ENCODE measurements around the gene SWSAP1.
A peak's percentile ranks its signal among the peaks of the same experiment; 100 is the strongest.
"Not testable (repeated sequence)": the region's sequence is repeated elsewhere in the genome, so short reads cannot be mapped to it uniquely, and the experiment has no call there.

SWSAP1 gene, protein sequence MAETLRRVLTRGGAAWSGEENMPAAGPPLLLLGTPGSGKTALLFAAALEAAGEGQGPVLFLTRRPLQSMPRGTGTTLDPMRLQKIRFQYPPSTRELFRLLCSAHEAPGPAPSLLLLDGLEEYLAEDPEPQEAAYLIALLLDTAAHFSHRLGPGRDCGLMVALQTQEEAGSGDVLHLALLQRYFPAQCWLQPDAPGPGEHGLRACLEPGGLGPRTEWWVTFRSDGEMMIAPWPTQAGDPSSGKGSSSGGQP

GRCh38 chr19:11374433-11375142, at the start of gene SWSAP1:
TSS of gene SWSAP1 (plus strand) at chr19:11374666. CDS start at chr19:11374681, 15 bp downstream.
- peak; percentile 93 to 94 for DNase-seq

GRCh38 chr19:11324748-11325389, 49.6 kb upstream of the SWSAP1 start:
- DNase-seq = no peak

- DNase-seq = no peak
Measured at GRCh38 chr19:11325544-11325943, 48.9 kb upstream of the SWSAP1 start.

DNA sequence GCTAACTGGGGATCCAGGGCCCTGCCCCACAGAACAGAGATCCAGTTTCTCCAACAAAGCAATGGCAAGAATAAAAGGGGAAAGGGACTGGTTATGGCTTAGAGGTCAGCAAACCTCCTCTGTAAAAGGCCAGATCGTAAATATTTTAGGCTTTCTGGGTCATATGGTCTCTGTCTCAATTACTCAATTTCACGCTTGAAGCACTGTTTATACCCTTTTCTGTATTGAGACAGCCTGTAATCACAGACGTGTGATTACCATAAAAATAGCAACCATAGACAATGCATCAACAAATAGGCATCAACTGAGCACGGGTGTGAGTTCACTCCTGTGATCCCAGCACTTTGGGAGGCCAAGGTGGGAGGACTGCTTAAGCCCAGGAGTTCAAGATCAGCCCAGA, 44.3 kb upstream of the SWSAP1 start:
- DNase-seq = no peak

DNA sequence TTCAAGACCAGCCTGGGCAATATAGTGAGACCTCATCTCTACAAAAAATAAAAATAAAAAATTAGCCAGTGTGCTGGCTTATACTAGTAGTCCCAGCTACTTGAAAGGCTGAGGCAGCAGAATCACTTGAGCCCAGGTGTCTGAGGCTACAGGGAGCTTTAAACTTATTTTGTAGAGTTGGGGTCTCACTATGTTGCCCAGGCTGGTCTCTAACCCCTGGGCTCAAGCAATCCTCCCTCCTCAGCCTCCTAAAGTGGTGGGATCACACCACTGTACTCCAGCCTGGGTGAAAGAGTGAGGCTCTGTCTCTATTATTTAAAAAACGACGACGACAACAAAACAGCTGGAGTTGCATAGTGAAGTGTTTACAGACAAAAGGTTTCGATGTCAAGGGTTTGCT, 43.0 kb upstream of the SWSAP1 start:
- DNase-seq = no peak

DNA sequence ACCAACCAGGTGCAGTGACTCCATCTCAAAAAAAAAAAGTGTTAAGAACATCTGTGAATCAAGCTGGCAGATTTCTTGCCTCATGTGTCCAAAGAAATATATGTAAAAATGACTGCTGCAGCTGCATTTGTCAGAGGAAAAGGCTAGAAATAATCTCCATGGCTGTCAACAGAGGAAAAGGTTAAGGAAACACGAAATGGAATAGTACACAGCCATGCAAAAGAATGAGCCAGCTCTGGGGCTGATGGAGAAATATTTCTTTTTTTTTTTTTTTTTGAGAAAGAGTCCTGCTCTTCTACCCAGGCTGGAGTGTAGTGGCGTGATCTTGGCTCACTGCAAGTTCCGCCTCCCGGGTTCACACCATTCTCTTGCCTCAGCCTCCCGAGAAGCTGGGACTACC, 41.6 kb upstream of the SWSAP1 start:
- DNase-seq = no peak

DNA sequence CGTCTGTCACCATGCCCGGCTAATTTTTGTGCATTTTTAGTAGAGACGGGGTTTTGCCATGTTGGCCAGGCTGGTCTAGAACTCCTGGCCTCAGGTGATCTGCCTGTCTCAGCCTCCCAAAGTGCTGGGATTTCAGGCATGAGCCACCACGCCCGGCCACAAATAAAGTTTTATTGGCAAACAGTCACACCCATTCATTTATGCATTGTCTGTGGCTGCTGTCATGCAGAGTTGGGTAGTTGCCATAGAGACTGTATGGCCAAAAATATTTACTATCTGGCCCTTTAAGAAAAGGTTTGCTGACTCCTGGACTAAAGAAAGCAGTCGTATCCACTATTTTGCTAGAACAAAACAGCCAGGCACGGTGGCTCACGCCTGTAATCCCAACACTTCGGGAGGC, 40.6 kb upstream of the SWSAP1 start:
- not testable (repeated sequence) for DNase-seq

- DNase-seq = no peak
Measured at GRCh38 chr19:11335449-11336146, 38.9 kb upstream of the SWSAP1 start.

- no peak for DNase-seq
Measured at GRCh38 chr19:11337080-11337479, 37.4 kb upstream of the SWSAP1 start.

- DNase-seq = no peak
Measured at GRCh38 chr19:11338121-11338520, 36.3 kb upstream of the SWSAP1 start.

- no peak for DNase-seq
Measured at GRCh38 chr19:11338569-11339253, 35.8 kb upstream of the SWSAP1 start.

DNA sequence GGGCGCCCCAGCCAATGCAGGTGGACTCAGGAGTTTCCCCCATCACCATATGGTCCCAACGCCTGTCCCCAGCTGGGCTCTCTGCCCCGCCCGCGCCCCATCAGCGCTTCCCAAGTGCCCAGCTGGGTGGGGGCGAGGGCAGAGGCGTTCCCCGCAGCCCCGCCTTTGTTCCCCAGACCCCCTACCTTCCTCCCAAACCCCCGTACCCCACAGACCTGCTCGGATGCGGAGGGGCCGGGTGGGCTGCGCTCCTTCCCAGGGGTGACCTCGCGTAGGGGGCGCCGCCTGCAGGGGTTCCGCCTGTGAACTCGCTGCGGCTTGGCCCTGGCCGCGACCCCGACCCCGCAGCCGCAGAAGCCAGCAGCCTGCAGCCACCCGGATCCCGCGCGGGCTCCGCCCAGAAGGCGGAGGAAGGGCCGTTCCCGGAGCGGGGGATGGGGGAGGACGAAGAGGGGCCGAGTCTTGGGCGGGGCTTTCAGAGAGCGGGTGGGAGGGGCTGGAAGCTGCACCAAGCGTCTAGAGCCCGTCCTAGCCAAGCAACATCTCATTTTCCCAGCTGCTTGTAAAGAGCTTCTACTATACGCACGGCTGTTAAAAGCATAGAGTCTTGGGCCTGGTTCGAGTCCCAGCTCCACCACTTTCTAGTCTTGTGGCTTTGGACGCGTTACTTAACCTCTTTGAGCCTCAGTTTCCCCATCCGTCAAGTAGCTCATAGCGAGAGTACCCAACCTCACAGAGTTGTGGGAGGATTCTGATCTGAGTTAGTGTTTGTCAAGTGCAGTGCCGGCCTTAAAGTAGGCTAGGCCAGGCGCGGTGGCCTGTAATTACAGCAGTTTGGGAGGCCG, 35.0 kb upstream of the SWSAP1 start, which contains the start of gene RAB3D:
Gene RAB3D (minus strand): TSS at position 404 of the 845 bp plus-strand sequence. CDS start 2,258 bp downstream, outside the sequence.
- peak; percentile 81 to 82 for DNase-seq

- not testable (repeated sequence) for DNase-seq
Measured at GRCh38 chr19:11340099-11340467, 34.4 kb upstream of the SWSAP1 start.

- no peak for DNase-seq
Measured at GRCh38 chr19:11342429-11342828, 32.0 kb upstream of the SWSAP1 start.

DNA sequence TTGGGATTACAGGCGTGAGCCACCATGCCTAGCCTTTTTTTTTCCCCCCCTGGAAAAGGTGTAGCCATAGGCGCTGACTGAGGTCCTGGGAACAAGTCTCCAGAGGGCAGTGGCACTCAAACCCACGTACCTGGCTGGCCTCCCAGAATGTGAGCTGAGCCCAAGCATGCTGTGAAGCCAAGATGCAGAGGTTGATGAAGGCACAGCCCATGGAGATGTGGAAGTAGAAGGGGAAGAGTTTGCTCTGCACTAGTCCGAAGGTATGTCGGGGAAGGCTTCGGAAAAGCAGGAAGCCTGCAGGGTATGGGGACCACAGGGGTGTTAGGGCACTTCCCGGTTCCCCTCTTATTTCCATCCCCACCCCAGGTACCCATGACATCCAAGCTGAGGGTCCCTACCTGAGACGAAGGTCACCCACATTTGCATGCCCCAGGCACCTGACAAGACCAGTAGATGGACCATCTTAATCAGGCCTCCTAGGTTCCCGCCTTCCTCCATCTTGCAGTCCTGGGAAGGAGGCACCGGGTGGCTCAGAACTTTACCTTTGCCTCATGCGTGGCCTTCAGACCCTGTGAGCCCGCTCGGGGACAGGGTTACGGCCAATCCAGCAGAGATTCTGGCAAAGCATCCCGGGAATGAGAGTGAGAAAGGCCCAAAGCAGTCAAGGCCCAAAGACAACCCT, 29.2 kb upstream of the SWSAP1 start:
- DNase-seq = no peak

DNA sequence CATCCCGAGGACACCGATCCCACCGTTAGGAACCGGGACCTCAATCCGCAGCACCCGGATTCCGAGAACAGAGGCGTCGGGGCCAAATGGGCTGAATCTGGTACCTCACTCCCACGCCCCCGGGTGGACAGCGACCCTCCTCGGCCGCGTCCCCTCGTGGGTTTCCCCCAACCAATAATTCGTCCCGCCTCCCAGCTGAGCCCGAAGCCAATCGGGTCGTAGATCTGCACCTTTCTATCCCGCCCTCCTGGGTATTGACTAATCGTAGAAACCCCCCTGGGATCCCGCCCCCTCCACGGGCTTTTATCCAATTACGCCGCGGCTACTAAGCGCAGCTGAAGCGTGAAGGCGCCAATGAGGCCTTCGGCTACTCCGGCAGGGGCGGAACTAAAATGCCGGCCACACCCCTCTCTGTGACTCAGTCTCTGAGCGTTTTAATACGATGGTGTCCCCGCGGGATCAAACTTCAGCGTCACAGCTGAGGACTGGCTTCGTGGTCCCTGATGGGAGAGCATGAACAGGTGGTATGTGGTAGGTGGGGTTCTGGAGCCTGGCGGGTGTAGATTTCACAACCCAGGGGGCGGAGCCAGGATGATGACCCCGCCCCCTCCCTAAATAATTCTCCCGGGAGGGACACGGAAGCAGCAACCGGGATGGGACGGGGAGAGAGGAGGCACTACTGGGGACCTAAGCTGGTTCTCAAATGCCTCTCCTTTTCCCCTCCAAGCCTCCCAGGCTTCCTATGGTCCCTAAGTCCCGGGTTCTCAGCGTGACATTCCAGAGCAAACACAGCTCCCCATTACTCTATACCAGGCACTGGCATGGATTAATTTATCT, 28.1 kb upstream of the SWSAP1 start, which contains the start of the genes CCDC159 and TMEM205:
Gene CCDC159 (plus strand): TSS at position 416 of the 837 bp plus-strand sequence. CDS start 88 bp downstream, at position 504.
Gene TMEM205 (minus strand): TSS at position 165 of the 837 bp plus-strand sequence. CDS start 649 bp downstream, outside the sequence.
- DNase-seq = peak; percentile 94 to 97

- no peak for DNase-seq
Measured at GRCh38 chr19:11347546-11348039, 26.9 kb upstream of the SWSAP1 start.

DNA sequence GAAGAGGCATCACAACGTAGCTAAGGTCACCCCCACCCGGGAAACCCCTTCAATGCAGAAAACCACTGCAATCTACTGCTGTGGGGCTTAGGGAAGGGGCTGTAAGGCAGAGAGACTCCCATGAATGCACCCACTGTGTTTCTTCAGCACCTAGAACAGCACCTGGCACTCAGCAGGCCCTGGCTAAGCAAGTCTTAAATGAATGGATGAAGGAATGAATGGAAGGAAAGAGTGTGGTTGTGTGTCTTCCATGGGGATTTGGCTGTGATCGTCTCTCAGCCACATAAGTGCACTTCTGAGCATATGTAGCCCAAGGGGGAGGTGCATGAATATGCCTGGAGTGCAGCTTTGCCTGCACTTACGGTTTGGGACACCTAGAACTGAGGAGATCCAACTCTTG, 25.3 kb upstream of the SWSAP1 start:
- DNase-seq = no peak

- DNase-seq = not testable (repeated sequence)
Measured at GRCh38 chr19:11354102-11354501, 20.4 kb upstream of the SWSAP1 start.

Data from stimulated activated CD4-positive, alpha-beta T cell treated with anti-CD3 and anti-CD28 coated beads, Interleukin-2, amount 100 ng/mL, for 48 hours (primary cell).